HG03521 (cell line): ENCODE data around the gene ASB11.

Experiments used
- ATAC-seq: cut with Tn5 transposase; IDR thresholded peaks from one replicate; pipeline ENCODE4 v1.9.1; 2021; ENCODE audit warnings: mild to moderate bottlenecking, moderate library complexity; ENCODE audit not compliant: unreplicated experiment

The ASB11 gene

DNA sequence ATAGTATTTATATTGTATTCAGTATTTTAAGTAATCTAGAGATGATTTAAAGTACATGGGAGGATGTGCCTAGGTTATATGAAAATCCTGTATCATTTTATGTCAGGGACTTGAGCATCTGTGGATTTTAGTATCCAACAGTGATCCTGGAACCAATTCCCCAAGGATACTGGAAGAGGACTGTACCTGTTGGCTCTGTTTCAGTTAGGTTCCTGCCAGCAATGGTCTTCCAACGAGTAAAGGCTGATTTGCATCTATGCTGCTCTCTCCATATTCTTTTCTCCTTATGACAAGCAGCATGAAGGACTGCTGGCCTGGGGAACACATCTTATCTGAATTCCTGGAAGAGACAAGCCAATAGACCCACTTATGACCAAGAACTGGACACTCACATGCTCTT is 80.4 kb downstream of the ASB11 start:
- ATAC-seq = no peak

DNA sequence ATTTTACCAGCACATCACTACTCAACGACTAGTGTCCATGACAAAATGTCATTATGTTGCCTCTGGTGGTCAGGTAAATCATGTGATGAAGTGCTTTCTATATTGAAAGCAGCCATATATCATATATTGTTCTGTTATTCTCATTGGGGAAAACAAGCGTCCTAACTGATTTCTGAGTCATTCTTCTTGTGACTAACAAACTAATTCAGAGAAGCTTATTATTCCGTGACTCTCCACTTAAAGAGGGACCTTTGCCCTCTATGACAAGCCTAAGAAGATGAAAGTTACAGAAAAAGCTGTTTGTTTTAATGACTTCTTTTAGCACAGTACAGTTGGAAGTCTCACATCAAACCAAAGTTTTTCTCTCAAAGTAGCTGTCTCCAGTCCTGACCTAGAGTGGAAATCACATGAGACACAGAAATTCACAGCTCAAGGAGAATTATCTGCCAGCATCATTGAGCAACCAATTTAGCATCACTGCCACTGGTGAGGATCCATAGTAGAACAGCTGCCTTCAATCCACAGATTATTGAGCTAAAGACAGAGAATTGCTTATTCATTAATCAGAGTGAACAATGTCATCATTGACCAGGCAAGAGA is 81.9 kb downstream of the ASB11 start:
- no peak for ATAC-seq
